DMS 273 (cell line): ENCODE data around the gene PMM2.
"Not testable (repeated sequence)": the region's sequence is repeated elsewhere in the genome, so short reads cannot be mapped to it uniquely, and the experiment has no call there.

Experiments used
- DNase-seq: peaks from one replicate; lab custom pipeline; 2025; ENCODE audit not compliant: unreplicated experiment; lab: John Stamatoyannopoulos, UW

PMM2 gene

GRCh38 chr16:8816967-8817655 lies 19.5 kb downstream of the PMM2 start:
- no peak for DNase-seq

- no peak for DNase-seq
Measured at GRCh38 chr16:8818504-8819270, 21.0 kb downstream of the PMM2 start.

GRCh38 chr16:8819411-8820034 lies 21.9 kb downstream of the PMM2 start:
- DNase-seq: no peak

- DNase-seq: no peak
Measured at GRCh38 chr16:8822403-8822802, 24.8 kb downstream of the PMM2 start.

- no peak for DNase-seq
Measured at GRCh38 chr16:8826278-8826879, 28.7 kb downstream of the PMM2 start.

GRCh38 chr16:8828541-8829165 lies 31.0 kb downstream of the PMM2 start:
- no peak for DNase-seq

GRCh38 chr16:8831450-8831849 lies 33.8 kb downstream of the PMM2 start:
- DNase-seq: no peak

- no peak for DNase-seq
Measured at GRCh38 chr16:8831871-8832716, 34.5 kb downstream of the PMM2 start.

GRCh38 chr16:8832717-8833105 lies 35.1 kb downstream of the PMM2 start:
- no peak for DNase-seq

GRCh38 chr16:8836797-8837196 lies 39.2 kb downstream of the PMM2 start:
- DNase-seq: not testable (repeated sequence)

GRCh38 chr16:8837594-8837993 lies 40.0 kb downstream of the PMM2 start:
- DNase-seq: not testable (repeated sequence)

GRCh38 chr16:8842016-8842415 lies 44.4 kb downstream of the PMM2 start:
- peak; percentile 65 for DNase-seq

- not testable (repeated sequence) for DNase-seq
Measured at GRCh38 chr16:8843296-8843695, 45.7 kb downstream of the PMM2 start.

- no peak for DNase-seq
Measured at GRCh38 chr16:8845699-8846298, 48.2 kb downstream of the PMM2 start.

GRCh38 chr16:8846401-8846932 lies 48.8 kb downstream of the PMM2 start:
- DNase-seq: no peak

- DNase-seq: peak; percentile 53
Measured at GRCh38 chr16:8847145-8847544, 49.5 kb downstream of the PMM2 start.

- DNase-seq: no peak
Measured at GRCh38 chr16:8847623-8848022, 50.0 kb downstream of the PMM2 start.

- DNase-seq: no peak
Measured at GRCh38 chr16:8848231-8848938, 50.7 kb downstream of the PMM2 start.

GRCh38 chr16:8848939-8849391 lies 51.3 kb downstream of the PMM2 start:
- DNase-seq: no peak
